Brain pericyte (primary cell): ENCODE data around the gene TACR2.

Experiments
- DNase-seq: peaks from one replicate; pipeline ENCODE4 v3.0.0-alpha.2; 2012; ENCODE audit warnings: low read depth, low spot score

Gene TACR2

GRCh38 chr10:69416695-69417094, at the start of gene TACR2:
TSS of gene TACR2 (minus strand) at chr10:69416918. CDS start at chr10:69416323, 595 bp downstream.
- DNase-seq: no peak

GRCh38 chr10:69466158-69466490, 49.4 kb upstream of the TACR2 start:
- no peak for DNase-seq

- no peak for DNase-seq
Observed at GRCh38 chr10:69465457-69466157, 48.9 kb upstream of the TACR2 start.

- DNase-seq: no peak
Observed at GRCh38 chr10:69464801-69465401, 48.2 kb upstream of the TACR2 start.

- no peak for DNase-seq
Observed at GRCh38 chr10:69464401-69464800, 47.7 kb upstream of the TACR2 start.

- DNase-seq: no peak
Observed at GRCh38 chr10:69463886-69464285, 47.2 kb upstream of the TACR2 start.

- DNase-seq: no peak
Observed at GRCh38 chr10:69461243-69462025, 44.7 kb upstream of the TACR2 start.

GRCh38 chr10:69460576-69461242, 44.0 kb upstream of the TACR2 start:
- no peak for DNase-seq

GRCh38 chr10:69459893-69460575, 43.3 kb upstream of the TACR2 start:
- no peak for DNase-seq

GRCh38 chr10:69459101-69459790, 42.5 kb upstream of the TACR2 start:
- no peak for DNase-seq

GRCh38 chr10:69458430-69459100, 41.8 kb upstream of the TACR2 start:
- DNase-seq: no peak

GRCh38 chr10:69457771-69458237, 41.1 kb upstream of the TACR2 start:
- no peak for DNase-seq

GRCh38 chr10:69456880-69457693, 40.4 kb upstream of the TACR2 start:
- DNase-seq: no peak

- DNase-seq: no peak
Observed at GRCh38 chr10:69455006-69455763, 38.5 kb upstream of the TACR2 start.

GRCh38 chr10:69453795-69454194, 37.1 kb upstream of the TACR2 start:
- no peak for DNase-seq

- no peak for DNase-seq
Observed at GRCh38 chr10:69452676-69453415, 36.1 kb upstream of the TACR2 start.

GRCh38 chr10:69451784-69452251, 35.1 kb upstream of the TACR2 start:
- DNase-seq: no peak

- no peak for DNase-seq
Observed at GRCh38 chr10:69451209-69451783, 34.6 kb upstream of the TACR2 start, which contains the start of gene TSPAN15. TSS of gene TSPAN15 (plus strand) at chr10:69451465. CDS start at chr10:69451595, 130 bp downstream.
